Dedifferentiated amniotic fluid mesenchymal stem cell (primary cell): Measurements from ENCODE around the gene IL5.
"Not testable (repeated sequence)": the region's sequence is repeated elsewhere in the genome, so short reads cannot be mapped to it uniquely, and the experiment has no call there.

Experiments
- DNase-seq: peaks from one replicate; pipeline ENCODE4 v3.0.0-alpha.2; 2016; ENCODE audit errors: extremely low spot score

IL5 gene

GRCh38 chr5:132528866-132529634, 14.3 kb downstream of the IL5 start:
- no peak for DNase-seq

GRCh38 chr5:132528021-132528420, 15.3 kb downstream of the IL5 start:
- DNase-seq, result no peak

GRCh38 chr5:132526974-132527564, 16.3 kb downstream of the IL5 start:
- DNase-seq, result no peak

- DNase-seq, result peak; percentile 72
These were observed 16.9 kb downstream of the IL5 start for GRCh38 chr5:132526290-132526973.

GRCh38 chr5:132525299-132525724, 18.0 kb downstream of the IL5 start:
- no peak for DNase-seq

- not testable (repeated sequence) for DNase-seq
These were observed 18.4 kb downstream of the IL5 start for GRCh38 chr5:132524877-132525276.

- DNase-seq, result not testable (repeated sequence)
These were observed 21.3 kb downstream of the IL5 start for GRCh38 chr5:132522067-132522466.

- DNase-seq, result not testable (repeated sequence)
These were observed 29.5 kb downstream of the IL5 start for GRCh38 chr5:132513618-132514336.

GRCh38 chr5:132510076-132510475, 33.2 kb downstream of the IL5 start:
- no peak for DNase-seq

- DNase-seq, result peak; percentile 97
These were observed 37.1 kb downstream of the IL5 start for GRCh38 chr5:132506094-132506692.

GRCh38 chr5:132505641-132506040, 37.7 kb downstream of the IL5 start:
- no peak for DNase-seq

GRCh38 chr5:132504746-132505145, 38.6 kb downstream of the IL5 start:
- DNase-seq, result no peak

GRCh38 chr5:132503244-132503643, 40.1 kb downstream of the IL5 start:
- no peak for DNase-seq

GRCh38 chr5:132501961-132502931, 41.1 kb downstream of the IL5 start:
- DNase-seq, result no peak

GRCh38 chr5:132501629-132501956, 41.7 kb downstream of the IL5 start:
- no peak for DNase-seq

GRCh38 chr5:132500931-132501628, 42.2 kb downstream of the IL5 start:
- DNase-seq, result no peak

- DNase-seq, result no peak
These were observed 42.9 kb downstream of the IL5 start for GRCh38 chr5:132500244-132500930.

GRCh38 chr5:132499440-132500243, 43.7 kb downstream of the IL5 start:
- DNase-seq, result no peak
